GM21367 (cell line): ENCODE data around the gene ARFGEF3.

ENCODE experiments used
- ATAC-seq: cut with Tn5 transposase; IDR thresholded peaks from one replicate; pipeline ENCODE4 v1.9.1; 2021; ENCODE audit not compliant: unreplicated experiment

Gene ARFGEF3

GRCh38 chr6:138296786-138297185 lies 135.0 kb downstream of the ARFGEF3 start:
- no peak for ATAC-seq

- no peak for ATAC-seq
These were observed 136.1 kb downstream of the ARFGEF3 start for GRCh38 chr6:138297761-138298298.

- no peak for ATAC-seq
These were observed 138.7 kb downstream of the ARFGEF3 start for GRCh38 chr6:138300469-138300868.

- ATAC-seq, result no peak
These were observed 140.8 kb downstream of the ARFGEF3 start for GRCh38 chr6:138302554-138302953.

GRCh38 chr6:138307352-138307751 lies 145.6 kb downstream of the ARFGEF3 start:
- no peak for ATAC-seq

GRCh38 chr6:138307816-138308730 lies 146.3 kb downstream of the ARFGEF3 start:
- ATAC-seq, result no peak

- no peak for ATAC-seq
These were observed 147.0 kb downstream of the ARFGEF3 start for GRCh38 chr6:138308731-138309110.

GRCh38 chr6:138309695-138310094 lies 148.0 kb downstream of the ARFGEF3 start:
- ATAC-seq, result no peak

- ATAC-seq, result no peak
These were observed 148.6 kb downstream of the ARFGEF3 start for GRCh38 chr6:138310294-138310693.

GRCh38 chr6:138310821-138311220 lies 149.1 kb downstream of the ARFGEF3 start:
- no peak for ATAC-seq

GRCh38 chr6:138311268-138311667 lies 149.5 kb downstream of the ARFGEF3 start:
- ATAC-seq, result no peak

- no peak for ATAC-seq
These were observed 157.1 kb downstream of the ARFGEF3 start for GRCh38 chr6:138318741-138319375.

- ATAC-seq, result no peak
These were observed 160.2 kb downstream of the ARFGEF3 start for GRCh38 chr6:138321934-138322333.

- no peak for ATAC-seq
These were observed 162.1 kb downstream of the ARFGEF3 start for GRCh38 chr6:138323821-138324220.

- no peak for ATAC-seq
These were observed 166.5 kb downstream of the ARFGEF3 start for GRCh38 chr6:138328210-138328609.

GRCh38 chr6:138330763-138331162 lies 169.0 kb downstream of the ARFGEF3 start:
- no peak for ATAC-seq

GRCh38 chr6:138331444-138331843 lies 169.7 kb downstream of the ARFGEF3 start:
- ATAC-seq, result no peak

- ATAC-seq, result no peak
These were observed 170.2 kb downstream of the ARFGEF3 start for GRCh38 chr6:138331984-138332383.

GRCh38 chr6:138334000-138334399 lies 172.3 kb downstream of the ARFGEF3 start:
- ATAC-seq, result no peak

GRCh38 chr6:138334963-138335362 lies 173.2 kb downstream of the ARFGEF3 start:
- no peak for ATAC-seq

- no peak for ATAC-seq
These were observed 174.5 kb downstream of the ARFGEF3 start for GRCh38 chr6:138336221-138336620.

- ATAC-seq, result no peak
These were observed 175.3 kb downstream of the ARFGEF3 start for GRCh38 chr6:138337076-138337475.
